GM20431 (cell line): Measurements from ENCODE around the gene ALK.

ENCODE experiments used
- in situ Hi-C: fragments of 300-500 bp; cut with MseI, MboI; formaldehyde crosslinking; loops from one replicate; pipeline ENCODE4 v1.15.0; 2020; ENCODE audit warnings: low sequenced_read_pairs; ENCODE audit not compliant: unreplicated experiment

The ALK gene

DNA sequence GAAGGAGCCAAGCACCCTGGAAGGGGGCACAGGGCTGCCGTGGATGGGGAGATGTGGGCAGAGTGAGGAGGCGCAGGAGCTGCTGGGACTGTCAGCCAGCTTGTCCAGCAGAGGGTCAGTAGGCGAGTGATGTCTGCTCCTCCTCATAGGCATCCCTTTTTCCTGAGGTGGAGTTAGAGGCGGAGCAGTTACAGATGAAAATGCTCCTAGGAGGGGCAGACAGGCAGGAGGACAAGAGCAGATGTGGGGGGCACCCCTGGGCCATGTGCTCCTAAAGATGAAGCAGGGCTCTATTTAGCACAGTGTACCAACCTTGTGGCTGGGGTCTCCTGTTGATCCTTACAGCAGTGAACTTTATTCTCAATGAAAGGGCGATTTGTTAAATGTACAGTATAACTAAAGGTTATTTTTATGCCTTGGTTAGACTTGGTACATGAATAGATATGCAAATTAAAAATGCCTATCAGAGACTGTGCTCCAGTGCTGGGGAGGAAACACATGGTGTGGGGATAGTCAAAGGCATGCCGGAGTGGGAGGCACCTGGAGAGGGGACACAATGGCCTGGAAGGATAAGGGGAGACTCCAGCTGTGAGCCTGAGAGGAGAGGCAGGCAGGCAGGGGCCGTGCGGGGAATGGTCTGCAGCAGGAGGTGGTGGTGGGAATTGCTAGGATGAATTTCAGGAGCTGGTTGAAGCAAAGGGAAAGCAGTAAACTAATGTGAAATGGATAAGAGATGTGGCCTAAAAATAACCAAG is 630.9 kb downstream of the ALK start:
- in situ Hi-C loops = no loop called here

DNA sequence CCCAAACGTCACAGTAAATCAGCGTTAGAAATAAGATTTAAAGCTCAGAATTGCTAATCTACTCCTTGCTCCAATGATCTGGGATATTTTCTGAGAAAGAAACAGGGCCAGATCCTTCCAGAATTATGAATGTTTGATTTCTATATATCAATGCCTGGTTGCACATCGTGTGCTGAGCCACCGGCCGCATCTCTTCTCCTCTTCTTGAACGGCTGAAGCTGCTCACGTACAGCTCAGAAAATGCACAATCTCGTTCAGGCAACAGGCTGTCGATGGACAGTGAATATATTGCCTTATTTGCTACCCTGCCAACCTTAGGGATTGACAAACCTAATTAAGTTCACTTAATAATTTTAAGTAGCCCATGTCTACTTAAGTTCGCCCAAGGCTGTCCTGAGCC is 636.7 kb downstream of the ALK start:
- in situ Hi-C loops = no loop called here

DNA sequence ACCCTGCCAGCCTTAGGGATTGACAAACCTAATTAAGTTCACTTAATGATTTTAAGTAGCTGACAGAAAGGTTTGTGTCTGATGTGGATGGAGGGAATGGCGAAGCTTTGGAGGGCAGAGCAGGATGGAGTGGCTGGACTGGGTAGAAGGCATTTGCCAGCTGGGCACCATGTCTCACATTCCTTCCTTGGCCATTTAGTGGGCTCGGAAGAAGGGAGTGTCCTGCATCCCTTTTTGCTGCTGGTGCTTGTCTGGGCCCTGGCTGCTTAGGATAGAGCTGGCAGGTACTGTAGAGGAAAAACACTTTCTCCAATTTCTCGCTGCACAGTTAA is 639.5 kb downstream of the ALK start:
- in situ Hi-C loops = no loop called here

DNA sequence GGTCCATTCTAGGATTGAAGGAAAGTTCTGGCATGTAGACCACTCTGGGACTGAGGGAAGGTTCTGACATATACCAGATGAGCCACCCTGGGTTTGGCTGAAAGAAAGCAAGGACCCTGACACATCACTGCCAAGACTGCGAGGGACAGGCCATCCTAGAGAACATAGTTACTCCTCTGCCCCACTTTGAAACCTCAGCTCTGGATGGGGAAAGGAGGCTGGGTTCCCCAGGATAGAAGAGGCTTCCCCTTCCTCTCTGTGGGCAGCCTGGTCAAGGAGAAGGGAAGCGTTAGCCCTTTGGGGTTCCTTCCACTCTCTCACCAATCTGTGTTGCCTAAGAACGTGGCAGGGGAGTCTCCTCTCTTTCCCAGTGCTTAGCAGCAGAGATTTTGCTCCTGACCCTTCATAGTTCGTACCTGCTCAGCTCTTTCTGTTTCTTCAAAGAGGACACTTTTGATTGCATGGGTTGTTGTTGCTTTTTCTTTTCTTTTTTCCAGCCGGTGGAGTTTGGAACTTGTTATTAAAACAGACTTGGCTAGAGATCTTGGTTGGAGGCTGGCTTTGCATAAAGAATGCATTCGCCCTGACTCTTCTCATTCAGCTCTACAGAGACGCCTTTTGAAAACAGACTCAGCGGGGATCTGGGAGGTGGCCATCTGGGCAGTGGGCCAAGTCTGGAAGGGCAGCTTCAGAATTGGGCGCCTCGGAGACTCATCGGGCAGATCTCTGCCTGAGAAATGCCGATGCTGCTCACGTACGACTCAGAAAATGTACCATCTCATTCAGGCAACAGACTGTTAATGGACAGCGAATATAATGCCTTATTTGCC is 640.1 kb downstream of the ALK start:
- in situ Hi-C loops = no loop called here

DNA sequence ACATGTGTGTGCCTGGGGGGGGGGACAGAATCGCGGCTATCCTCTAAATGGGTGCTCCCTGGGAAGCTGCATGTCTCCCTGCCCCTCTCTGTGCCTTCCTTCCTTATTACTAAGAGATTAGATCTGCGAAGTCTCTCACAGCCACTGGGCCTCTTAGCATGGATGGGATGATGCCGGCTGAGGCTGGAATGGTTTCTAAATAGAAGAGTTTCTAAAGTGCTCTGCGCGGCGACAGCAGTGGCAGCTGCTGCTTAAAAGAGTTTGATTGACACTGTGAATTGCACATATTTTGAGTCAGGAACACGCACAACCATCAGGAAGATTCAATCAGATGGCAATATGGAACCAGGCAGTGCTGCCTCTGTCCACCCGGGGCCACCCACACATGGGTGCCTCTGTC is 642.4 kb downstream of the ALK start:
- in situ Hi-C loops = no loop called here

DNA sequence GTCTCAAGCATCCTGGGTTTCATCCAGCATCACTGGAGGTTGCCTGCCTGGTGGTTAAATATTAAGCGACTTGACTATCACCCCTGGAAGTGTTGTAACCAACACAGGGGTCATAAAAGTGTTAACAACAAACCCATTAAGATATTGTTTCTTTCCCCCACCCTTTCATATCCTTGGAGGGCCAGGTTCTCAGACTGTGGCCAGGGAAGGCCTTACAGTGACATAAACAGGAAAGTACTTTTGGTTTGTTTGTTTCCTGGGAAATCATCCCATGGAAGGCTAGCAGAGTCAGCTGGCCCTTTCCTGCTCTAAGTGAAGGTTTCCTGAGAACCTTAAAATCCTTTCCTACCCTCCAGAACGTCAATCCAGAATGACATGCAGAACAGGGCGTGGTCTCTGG is 645.2 kb downstream of the ALK start:
- in situ Hi-C loops = no loop called here

DNA sequence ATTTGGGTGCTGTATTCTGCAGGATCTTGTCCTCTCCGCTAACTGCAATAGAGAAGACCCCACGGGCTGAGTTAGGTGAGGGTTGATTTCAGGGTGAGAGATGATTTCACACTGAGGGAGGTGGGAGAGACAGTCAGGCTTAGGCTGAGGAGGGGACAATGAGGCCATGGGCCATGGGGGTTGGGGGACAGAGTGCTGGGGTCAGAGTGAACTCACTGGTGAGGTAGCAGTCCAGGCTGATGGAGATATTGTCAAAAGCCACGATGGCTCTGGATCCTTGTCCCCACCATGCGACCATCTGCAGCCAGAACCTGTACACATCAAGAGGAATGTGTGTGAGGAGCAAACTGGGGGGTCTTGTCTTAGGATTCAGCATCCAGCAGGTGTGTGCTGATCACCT is 646.2 kb downstream of the ALK start:
- in situ Hi-C loops = no loop called here

DNA sequence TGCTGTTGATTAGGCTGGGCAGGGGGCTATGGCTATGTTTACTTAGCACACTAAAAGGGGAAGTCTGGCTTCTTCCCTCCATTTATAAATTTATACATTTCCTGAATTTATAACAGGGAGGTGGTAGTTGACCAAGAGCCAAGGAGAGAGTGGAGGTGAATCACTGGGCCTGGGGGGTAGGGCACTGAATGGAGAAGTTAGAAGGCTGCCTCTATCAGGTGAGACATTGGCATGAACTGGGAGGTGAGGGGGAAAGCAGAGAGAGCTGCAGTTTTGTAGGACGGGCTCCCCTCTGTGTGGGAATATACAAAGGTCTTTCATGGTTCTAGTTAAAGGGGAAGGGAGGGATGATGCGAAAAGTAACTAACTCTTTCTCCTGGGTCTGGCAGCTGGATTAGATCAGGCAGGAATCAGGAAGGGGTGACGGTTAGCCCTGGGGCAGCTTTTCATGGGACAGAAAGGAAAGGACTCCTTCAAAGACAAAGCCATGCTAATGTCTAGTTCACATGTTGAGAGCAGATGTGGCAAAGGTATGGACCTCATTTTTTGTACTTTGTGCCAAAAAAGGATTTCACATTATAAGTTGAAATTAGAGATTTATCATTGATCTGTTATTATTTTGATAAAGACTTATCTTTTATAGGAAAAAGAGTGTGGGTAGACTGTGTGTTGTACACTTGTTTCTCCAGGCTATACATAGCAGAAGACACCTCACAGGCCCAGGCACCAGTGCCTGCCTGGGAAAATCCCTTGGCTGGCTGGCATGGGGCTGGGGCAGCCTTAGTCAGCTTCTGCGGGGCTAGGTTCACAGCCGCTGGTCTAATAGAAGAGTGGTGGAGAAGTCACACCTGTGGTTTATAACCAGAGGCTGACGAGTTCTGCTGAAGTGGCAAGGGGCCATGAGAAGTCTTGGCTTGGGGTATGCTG is 647.4 kb downstream of the ALK start:
- in situ Hi-C loops = no loop called here

DNA sequence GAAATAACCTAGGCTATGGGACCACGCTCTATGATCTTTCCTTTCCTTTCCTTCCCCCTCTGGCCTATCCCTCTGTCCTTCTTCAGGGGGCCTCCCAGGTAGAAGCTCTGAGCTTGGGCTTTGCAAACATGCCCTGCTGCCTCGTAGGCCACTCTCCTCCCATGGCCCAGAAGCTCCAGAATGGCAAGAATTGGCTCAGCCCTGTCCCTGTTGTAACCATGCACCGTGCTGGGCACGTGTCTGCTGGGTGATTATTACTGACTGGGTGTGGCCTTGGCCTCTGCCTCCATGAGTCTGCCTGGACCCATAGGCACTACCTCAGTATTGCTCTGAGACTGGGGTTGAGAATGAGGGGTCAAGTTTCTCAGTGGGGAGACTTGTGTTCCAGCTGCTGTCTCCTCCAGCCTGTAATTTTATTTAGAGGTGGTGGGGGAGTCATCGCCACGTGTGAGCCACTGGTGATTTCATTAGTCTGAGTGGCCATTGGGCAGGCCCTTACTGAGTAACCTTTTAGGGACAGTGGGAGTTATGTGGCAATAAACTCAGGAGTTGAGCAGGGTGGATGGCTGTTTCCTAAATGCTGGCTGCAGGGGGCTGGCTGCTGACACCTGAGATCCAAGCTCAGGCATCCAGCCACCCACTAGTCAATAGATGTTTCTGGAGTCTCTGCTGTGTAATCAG is 648.2 kb downstream of the ALK start:
- in situ Hi-C loops = no loop called here

DNA sequence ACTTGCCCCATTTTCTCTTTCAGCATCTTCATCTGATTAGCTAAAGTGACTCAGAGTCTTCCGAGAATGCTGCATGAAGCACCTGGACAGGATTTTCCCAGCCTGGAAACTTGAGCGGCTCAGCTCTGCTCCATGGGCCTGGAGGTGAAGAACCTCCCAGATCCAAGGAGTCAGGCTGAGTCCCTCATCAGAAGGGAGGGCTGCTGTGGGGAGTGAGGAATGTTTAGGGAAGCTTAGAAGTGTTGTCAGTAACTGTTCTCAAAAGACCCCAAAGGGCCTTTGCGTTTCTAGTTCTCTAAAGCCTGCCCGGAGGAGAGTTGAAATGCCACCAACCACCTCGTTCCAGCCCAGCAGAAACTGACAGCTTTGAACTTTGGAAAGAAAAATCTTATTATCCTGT is 649.1 kb downstream of the ALK start:
- in situ Hi-C loops = no loop called here

DNA sequence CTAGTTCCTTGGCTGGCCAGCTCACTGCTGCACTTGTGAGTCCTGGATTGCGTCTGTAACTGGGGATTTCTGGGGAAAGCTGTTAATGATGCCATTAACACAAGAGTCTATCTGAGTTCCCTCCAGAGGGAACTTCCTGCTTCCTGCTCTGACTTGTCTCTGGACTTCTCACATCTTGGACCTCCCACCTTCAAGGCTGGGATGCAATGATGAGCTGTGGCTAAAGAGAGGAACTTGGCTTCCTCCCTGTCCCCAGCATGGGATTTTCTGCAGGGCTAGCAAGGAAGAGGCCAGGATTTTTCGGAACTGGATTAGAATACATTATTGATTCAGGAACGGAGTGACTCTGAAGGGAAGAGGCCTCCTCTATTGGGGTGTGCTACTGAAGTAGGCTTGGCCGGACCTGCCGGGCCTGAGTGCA is 650.7 kb downstream of the ALK start:
- in situ Hi-C loops = no loop called here

DNA sequence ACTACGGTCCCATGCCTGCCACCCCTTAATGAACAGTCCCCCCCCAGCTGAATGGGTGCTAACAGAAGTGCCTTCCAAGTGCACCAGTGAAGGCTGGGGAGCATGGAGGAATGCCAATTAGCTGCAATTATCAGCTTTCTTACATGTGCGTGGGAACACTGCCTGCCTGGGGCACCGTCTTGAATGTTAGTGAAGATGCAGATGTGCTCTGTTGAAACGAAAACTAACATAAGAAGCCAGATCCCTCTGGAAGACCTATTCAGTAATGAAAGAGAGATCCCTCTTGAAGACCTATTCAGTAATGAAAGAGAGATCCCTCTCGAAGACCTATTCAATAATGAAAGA is 651.6 kb downstream of the ALK start:
- in situ Hi-C loops = no loop called here

DNA sequence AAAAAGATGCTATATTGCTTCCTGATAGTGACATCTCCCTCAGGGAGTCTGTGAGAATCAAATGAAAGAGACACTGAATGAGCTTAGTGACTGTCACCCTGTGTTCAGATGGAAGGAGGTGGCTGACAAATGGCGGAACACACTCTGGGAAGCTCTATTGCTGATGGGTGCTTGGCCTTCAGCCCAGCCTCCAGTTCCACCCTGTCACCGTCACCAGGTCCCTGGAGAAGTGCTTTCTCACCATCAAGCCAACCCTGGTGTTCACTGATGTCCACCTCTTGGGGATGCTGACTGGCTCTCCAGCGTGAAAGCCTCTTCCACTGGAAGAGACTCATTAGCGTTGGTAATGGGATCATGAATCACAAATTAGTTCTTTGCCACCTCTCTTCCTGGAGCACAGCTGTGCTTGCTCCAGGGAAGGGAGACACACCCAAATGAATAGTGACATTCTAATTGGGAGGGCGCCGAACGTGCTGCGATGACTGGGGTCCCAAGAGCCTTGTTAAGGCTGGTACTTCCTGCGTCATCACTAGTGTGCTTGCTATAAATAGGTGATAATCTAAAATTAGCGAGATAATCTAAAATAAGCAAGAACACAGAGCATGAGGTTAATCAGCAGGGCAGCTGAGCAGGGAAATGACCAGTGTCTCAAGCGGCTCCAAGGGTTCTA is 652.2 kb downstream of the ALK start:
- in situ Hi-C loops = no loop called here

DNA sequence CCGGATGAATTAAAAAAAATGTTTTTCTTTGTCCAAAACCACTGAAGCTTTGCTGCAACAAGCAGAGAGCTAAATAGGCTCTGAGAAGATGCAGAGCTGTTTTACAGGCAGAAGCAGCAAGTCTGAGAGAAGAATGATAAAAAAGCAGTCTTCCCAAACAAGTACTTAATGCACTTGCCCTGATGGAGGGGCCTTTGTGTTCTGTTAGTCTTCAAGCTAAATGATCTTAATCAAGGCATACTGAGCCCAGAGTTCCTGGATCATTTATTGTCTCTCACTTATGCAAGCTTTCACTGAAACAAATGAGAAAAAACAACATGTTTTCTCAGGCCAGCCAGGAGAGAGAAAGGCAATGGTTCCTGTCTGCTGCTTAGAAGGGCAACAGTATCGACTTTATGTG is 653.7 kb downstream of the ALK start:
- in situ Hi-C loops = no loop called here

DNA sequence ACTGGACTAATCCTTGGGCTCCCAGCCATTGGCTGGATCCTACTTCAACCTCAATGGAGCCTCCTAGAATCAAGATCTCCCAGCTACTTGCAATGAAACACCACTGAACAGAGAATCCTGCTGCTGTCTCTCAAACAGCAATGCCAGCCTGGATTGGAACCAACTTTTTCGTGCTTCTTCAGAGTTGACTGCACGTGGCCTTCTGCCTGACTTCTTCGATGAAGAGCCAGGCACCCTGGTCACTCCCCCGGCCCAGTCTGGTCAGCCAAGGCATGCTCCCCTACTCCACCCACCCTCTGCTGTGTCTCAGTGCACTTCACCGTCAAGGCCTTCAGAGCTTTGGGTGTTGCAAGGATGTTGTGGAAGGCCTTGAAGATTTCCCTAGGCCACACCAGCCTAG is 657.5 kb downstream of the ALK start:
- in situ Hi-C loops = no loop called here

DNA sequence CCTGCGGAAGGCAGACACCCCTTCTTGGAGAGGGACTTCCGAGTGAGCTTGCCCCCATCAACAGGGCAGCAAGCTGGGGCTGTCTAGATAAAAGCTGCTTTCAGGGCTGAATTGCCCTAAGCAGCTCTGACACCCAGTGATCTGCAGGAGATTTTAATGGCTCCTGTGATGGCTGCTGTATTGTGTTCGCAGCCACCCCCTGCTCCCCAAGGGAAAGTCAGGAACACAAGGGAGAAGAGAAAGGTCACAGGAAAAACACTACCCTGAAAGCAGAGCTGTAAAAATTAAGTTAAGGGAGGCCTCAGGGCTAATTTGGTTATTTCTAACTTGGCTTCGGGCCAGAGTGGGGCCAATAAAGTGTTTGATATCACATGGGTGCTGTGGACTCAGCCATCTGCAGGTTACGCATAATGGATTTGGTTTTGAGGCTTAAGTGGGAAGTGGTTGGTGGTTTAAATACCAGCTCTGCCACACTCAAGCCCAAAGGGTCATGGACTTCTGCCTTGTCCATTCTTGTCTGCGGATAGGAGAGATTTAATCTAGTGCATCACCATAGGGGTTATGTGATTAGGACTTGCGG is 658.6 kb downstream of the ALK start:
- in situ Hi-C loops = no loop called here

DNA sequence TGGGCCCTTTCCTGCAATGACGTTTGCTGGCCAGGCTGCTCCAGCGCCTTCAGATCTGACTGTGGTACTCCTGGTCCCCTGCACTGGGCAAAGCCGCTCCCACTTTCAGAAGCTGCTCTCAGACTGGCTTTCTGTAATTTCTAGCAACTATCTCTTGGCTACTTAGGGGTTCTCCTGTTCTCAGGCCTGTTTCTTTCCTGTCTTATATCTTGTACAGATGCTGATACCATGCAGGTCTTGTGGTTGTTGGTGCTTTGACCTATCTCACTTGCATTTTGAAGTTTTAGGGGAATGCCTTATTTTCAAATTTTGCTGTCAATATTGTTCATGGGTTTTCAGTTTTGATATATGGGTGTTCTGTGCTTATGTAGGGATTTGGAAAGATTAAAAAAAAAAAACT is 660.4 kb downstream of the ALK start:
- in situ Hi-C loops = no loop called here

DNA sequence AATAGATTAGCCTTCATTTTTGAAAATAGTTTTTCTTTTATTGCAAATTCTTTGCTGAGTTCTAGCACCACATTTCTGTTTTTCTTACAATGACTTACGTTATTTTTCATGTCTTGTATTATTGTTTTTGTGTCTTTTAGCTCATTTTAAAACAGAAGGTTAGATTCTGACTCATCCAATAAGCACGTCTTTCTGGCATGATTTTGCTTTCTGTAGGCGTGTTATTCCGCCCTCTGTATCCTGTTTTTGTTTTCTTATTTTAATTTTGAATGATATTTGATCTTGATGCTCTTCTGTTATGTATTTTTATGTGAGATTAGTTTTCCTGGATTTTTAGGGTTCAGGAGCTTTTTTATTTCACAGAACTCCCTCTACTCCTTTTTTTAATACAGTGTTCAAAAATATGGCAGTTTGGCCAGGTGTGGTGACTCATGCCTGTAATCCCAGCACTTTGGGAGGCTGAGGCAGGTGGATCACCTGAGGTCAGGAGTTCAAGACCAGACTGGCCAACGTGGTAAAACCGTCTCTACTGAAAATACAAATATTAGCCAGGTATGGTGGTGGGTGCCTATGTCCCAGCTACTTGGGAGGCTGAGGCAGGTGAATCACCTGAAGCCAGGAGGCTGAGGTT is 661.1 kb downstream of the ALK start:
- in situ Hi-C loops = no loop called here

DNA sequence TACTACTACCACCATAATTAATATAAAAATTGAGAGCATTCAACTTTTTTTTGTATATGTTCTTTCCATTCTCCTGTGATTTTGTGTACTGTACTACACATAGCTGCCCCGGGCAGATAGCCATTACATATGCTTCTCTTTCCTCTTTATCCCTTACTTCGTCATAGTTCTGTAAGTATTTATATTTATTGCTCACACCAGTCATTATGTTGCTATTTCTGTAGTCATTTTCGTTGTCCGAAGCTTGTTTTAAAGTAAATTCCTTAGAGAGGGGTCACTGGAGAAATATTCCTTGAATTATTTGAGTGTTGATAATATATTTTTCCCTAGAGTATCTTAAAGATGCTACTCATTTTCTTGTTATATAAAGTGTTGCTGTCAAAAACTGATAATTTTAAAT is 662.2 kb downstream of the ALK start:
- in situ Hi-C loops = no loop called here
